ENCODE results near the gene ICE1.

The ICE1 gene

DNA sequence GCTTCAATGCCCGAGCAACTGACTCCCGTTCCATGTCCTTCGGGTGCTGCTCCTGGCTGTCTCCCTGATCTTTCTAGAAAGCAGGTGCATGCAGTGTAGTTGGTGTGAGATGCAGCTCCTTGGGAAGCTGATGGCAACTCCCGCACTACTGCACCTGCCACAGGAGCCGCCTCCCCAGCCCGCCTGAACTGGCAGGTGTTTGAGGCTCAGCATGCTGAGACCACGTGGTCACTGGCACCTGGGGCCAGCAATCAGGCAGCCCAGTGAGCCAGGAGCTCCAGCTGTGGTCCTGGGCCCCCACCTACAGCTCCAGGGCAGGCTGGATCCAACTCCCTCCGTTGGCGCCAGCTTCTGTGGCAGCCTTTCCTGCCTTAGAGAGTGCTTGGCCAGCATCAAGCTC lies 111.5 kb downstream of the ICE1 start:
- no peak for DNase-seq (ENCODE audit: low spot score)

DNA sequence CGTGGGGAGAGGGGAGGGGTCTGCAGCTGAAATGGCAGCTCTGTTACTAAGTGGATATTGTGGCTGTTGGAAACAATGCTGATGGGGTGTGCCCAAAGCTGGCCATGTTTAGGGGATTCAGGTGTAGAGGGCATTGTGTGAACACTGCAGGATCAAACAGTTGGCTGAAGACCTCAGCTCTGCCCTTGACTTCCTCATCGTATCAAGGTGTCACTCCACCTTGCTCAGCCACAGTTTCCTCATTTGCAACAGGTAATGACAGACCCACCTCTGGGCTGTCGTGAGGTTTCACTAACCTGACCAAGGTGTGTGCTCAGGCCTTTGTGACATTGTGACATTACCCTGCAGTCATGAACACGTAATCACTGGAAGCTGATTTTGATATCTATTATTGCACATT lies 111.9 kb downstream of the ICE1 start:
- DNase-seq (ENCODE audit: low spot score), result no peak

DNA sequence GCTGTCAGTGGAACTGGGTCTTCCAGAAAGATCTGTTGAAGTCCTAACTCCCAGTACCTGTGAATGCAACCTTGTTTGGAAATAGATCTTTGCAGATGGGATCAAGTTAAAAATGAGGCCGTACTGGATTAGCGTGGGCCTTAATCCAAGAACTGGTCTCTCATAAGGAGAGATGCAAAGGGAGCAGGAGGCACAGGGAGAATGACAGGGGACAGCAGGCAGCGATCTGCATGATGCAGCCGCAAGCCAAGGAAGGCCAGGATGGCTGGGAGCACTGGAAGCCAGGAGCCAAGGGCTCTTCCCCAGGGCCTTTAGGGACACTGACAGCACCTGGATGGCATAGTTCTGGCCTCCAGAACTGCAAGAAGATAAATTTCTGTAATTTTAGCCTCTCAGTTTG lies 114.4 kb downstream of the ICE1 start:
- DNase-seq (ENCODE audit: low spot score), result no peak

GRCh38 chr5:5537426-5537825 lies 114.9 kb downstream of the ICE1 start:
- no peak for DNase-seq (ENCODE audit: low spot score)

DNA sequence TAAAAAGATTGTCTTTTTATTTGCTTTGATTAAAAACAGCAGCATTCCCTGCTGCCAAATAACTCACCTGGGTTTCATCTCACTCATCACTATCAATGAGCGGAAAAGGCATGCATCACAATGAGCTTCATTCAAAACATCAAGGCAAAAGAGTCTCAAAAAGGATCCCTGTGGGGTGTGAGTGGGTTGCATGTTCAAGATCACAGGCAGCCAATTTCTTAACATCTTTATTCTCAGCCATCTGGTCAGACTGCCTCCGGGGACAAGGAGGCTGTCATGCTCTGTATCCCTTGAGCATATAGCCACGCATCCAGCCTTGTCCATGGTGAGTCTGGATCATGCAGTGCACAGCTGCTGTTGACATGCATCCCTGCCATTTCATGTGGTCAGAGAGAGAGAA lies 117.1 kb downstream of the ICE1 start:
- DNase-seq (ENCODE audit: low spot score), result no peak
